Astrocyte (in vitro differentiated cells and primary cell): ENCODE results near the gene GTF2F2. TPM values are rescaled to one million over a fixed set of nuclear protein-coding genes. Genes with fewer than 3 reads are reported as not detected.

ENCODE experiments used
- DNase-seq: peaks from one replicate; pipeline ENCODE4 v3.0.0-alpha.2; 2010; ENCODE audit warnings: low read depth
- FAIRE-seq: peaks from 2 replicates; lab custom pipeline; 2011; peaks lifted over from hg19 to GRCh38; lab: Jason Lieb, UNC
- H2AFZ ChIP-seq: 2 replicates; pipeline ENCODE4 v1.6.0; 2012; ENCODE audit warnings: low read depth, low read length, inconsistent platforms
- H3K27ac ChIP-seq: 2 replicates; pipeline ENCODE4 v1.5.1; 2011; ENCODE audit warnings: low read depth, low read length, inconsistent platforms
- H3K27me3 ChIP-seq: 2 replicates; pipeline ENCODE4 v1.6.0; 2011; ENCODE audit warnings: low read length, inconsistent platforms; ENCODE audit not compliant: insufficient read depth
- H3K36me3 ChIP-seq: 2 replicates; pipeline ENCODE4 v1.5.1; 2011; ENCODE audit warnings: low read length, inconsistent platforms; ENCODE audit not compliant: insufficient read depth
- H3K4me1 ChIP-seq: 2 replicates; pipeline ENCODE4 v1.5.1; 2011; ENCODE audit warnings: low read length, inconsistent platforms; ENCODE audit not compliant: insufficient read depth
- H3K4me2 ChIP-seq: 2 replicates; pipeline ENCODE4 v1.6.0; 2012; ENCODE audit warnings: low read length, inconsistent platforms
- H3K4me3 ChIP-seq: 2 replicates; pipeline ENCODE4 v1.5.1; 2011; ENCODE audit warnings: low read depth, mild to moderate bottlenecking, low read length, inconsistent platforms; ENCODE audit not compliant: insufficient read depth
- H3K79me2 ChIP-seq: 2 replicates; pipeline ENCODE4 v1.6.0; 2012; ENCODE audit warnings: mild to moderate bottlenecking, low read length, inconsistent platforms; ENCODE audit not compliant: insufficient read depth
- H3K9ac ChIP-seq: 2 replicates; pipeline ENCODE4 v1.6.0; 2012; ENCODE audit warnings: mild to moderate bottlenecking, low read length, inconsistent platforms
- H3K9me3 ChIP-seq: 2 replicates; pipeline ENCODE4 v1.5.1; 2012; ENCODE audit warnings: low read depth, mild to moderate bottlenecking, low read length, inconsistent platforms; ENCODE audit not compliant: insufficient read depth
- H4K20me1 ChIP-seq: 2 replicates; pipeline ENCODE4 v1.6.0; 2012; ENCODE audit warnings: low read length, inconsistent platforms; ENCODE audit not compliant: insufficient read depth
- H3K27ac Mint-ChIP-seq: one replicate; pipeline ENCODE4 v1.8.0; 2021; ENCODE audit warnings: mild to moderate bottlenecking, mixed read lengths; ENCODE audit not compliant: unreplicated experiment
- H3K27me3 Mint-ChIP-seq: one replicate; pipeline ENCODE4 v1.8.0; 2021; ENCODE audit warnings: low read depth, mixed read lengths; ENCODE audit not compliant: unreplicated experiment
- H3K36me3 Mint-ChIP-seq: one replicate; pipeline ENCODE4 v1.8.0; 2021; ENCODE audit warnings: low read depth, mixed read lengths; ENCODE audit not compliant: unreplicated experiment
- H3K4me1 Mint-ChIP-seq: one replicate; pipeline ENCODE4 v1.8.0; 2021; ENCODE audit warnings: low read depth, mixed read lengths; ENCODE audit not compliant: unreplicated experiment
- H3K4me3 Mint-ChIP-seq: one replicate; pipeline ENCODE4 v1.8.0; 2021; ENCODE audit warnings: mild to moderate bottlenecking, moderate library complexity, mixed read lengths; ENCODE audit not compliant: unreplicated experiment
- H3K9me3 Mint-ChIP-seq: one replicate; pipeline ENCODE4 v1.8.0; 2021; ENCODE audit warnings: mild to moderate bottlenecking, mixed read lengths; ENCODE audit not compliant: unreplicated experiment
- CTCF ChIP-seq: IDR thresholded peaks from 2 replicates; pipeline ENCODE4 v1.5.1; 2011; ENCODE audit warnings: low read depth, mild to moderate bottlenecking, inconsistent platforms, low read length, moderate library complexity; ENCODE audit not compliant: insufficient read depth
- EZH2 ChIP-seq: IDR thresholded peaks from 2 replicates; pipeline ENCODE4 v1.6.1; 2012; ENCODE audit warnings: mild to moderate bottlenecking, low read length, inconsistent platforms; ENCODE audit not compliant: insufficient read depth
- total RNA-seq: library from RNA; stranded (reverse); gene quantifications from 2 replicates; pipeline ENCODE4 v1.2.1, GENCODE V29; 2021

Gene GTF2F2
- total RNA-seq, 1 donor from 2014 or later: 27.8 TPM

DNA sequence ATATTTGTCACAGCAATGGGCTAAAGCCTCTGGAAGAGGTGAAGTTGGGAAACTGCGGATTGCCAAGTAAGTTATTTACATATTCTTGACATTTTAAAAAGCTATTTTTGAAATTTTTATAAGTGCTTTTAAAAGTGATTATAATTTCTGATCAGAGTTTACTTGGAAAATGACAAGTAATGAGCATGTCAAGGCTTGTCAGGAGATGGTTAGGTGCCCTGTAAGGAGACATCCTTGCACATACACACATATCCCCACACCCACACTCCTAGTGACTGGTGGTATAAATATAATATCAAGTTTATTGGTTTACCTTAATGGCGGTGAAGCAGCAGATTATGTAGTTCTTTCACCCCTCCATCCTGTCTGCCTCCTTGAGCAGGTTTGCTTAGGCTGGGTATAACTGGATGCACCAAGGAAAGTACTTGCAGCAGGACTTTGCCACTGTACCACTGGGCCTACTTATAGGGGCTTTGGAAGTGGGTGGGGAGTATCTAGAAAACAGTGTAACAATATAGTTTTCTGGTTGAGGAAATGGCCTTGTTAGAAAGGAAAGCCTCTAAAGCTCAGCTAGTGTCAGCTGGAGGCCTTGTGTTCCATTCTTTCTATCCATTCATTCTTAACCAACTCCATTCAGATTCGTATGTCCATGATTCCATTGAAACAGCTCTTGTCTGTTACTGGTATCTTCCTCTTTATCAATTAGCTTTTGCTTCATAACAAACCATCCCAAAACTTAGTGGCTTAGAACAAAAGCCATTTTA, 16.6 kb downstream of the GTF2F2 start:
- H3K4me1 Mint-ChIP-seq: peaks cover 14% of the 10 kb centered on the region
- Histone ChIP-seq H3K27me3 (no peaks in the 10 kb centered on the region), H4K20me1 (peaks cover 41% of the 10 kb centered on the region), H2AFZ (no peak overlapping the region), H3K27ac (no peak overlapping the region), H3K4me3 (no peak overlapping the region), H3K4me2 (no peak overlapping the region), H3K36me3 (peaks cover 8% of the 10 kb centered on the region), H3K79me2 (peaks cover 99% of the 10 kb centered on the region), H3K9ac (no peak overlapping the region), H3K9me3 (no peaks in the 10 kb centered on the region), H3K4me1 (no peaks in the 10 kb centered on the region)
- FAIRE-seq (no peak), DNase-seq (no peak)
- H3K4me3 Mint-ChIP-seq: no peak overlapping the region
- H3K27me3 Mint-ChIP-seq: no peaks in the 10 kb centered on the region
- no peak overlapping the region for H3K27ac Mint-ChIP-seq
- H3K36me3 Mint-ChIP-seq: peaks cover 11% of the 10 kb centered on the region
- no peak for TF ChIP-seq EZH2
- no peak for TF ChIP-seq CTCF
- H3K9me3 Mint-ChIP-seq: no peaks in the 10 kb centered on the region

DNA sequence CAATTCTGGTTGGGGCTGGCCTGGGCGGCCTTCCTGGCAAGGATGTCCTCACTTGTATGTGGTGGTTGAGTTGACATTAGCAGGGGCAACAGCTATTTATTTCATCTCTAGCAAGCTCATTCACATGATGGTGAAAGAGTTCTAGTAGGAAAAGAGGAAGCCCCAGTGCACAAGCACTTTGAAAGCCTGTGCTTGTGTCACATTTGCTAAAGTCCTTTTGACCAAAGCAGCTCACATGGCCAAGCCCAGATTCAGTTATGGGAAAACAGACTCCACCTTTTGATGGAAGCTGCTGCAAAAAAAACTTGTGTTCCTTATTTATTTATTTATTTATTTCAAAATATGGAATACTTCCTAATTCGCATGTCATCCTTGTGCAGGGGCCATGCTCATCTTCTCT, 17.2 kb downstream of the GTF2F2 start:
- peaks cover 8% of the 10 kb centered on the region for H3K36me3 ChIP-seq
- no peaks in the 10 kb centered on the region for H3K27me3 ChIP-seq
- peaks cover 96% of the 10 kb centered on the region for H3K79me2 ChIP-seq
- H3K27ac Mint-ChIP-seq: no peak overlapping the region
- H3K27me3 Mint-ChIP-seq: no peaks in the 10 kb centered on the region
- peaks cover 35% of the 10 kb centered on the region for H4K20me1 ChIP-seq
- H3K4me3 Mint-ChIP-seq: no peak overlapping the region
- no peak overlapping the region for H3K4me2 ChIP-seq
- H3K9ac ChIP-seq: no peak overlapping the region
- no peak overlapping the region for H3K4me3 ChIP-seq
- DNase-seq: no peak
- H3K27ac ChIP-seq: no peak overlapping the region
- no peak for FAIRE-seq
- H3K4me1 Mint-ChIP-seq: peaks cover 14% of the 10 kb centered on the region
- no peaks in the 10 kb centered on the region for H3K9me3 ChIP-seq
- peaks cover 1% of the 10 kb centered on the region for H3K4me1 ChIP-seq
- no peak for TF ChIP-seq EZH2
- TF ChIP-seq CTCF: no peak
- H3K36me3 Mint-ChIP-seq: peaks cover 11% of the 10 kb centered on the region
- no peaks in the 10 kb centered on the region for H3K9me3 Mint-ChIP-seq
- H2AFZ ChIP-seq: no peak overlapping the region

DNA sequence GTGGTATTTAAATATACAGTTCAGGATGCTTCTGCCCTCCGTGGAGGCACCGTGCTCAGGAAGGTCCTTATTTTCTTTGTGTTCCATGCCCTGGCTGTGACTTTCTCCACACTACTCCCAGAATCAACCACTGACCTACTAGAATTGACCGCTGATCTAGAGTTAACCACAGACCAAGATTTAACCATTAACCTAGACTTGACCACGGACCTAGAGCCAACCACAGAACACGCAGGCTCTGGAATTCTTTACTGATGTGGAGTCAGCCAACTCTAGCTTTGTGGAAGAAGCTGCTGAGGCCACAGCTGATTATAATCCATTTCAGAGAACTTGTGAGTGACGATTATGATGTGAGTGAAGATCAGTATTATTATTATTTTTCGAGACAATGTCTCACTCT, 18.0 kb downstream of the GTF2F2 start:
- Histone ChIP-seq H3K27ac (no peak overlapping the region), H3K79me2 (peaks cover 96% of the 10 kb centered on the region), H3K9ac (no peak overlapping the region), H3K36me3 (peaks cover 8% of the 10 kb centered on the region), H3K4me3 (no peak overlapping the region), H3K27me3 (no peaks in the 10 kb centered on the region), H3K9me3 (no peaks in the 10 kb centered on the region), H3K4me1 (peaks cover 2% of the 10 kb centered on the region), H2AFZ (no peak overlapping the region), H3K4me2 (no peak overlapping the region), H4K20me1 (peaks cover 31% of the 10 kb centered on the region)
- H3K36me3 Mint-ChIP-seq: peaks cover 11% of the 10 kb centered on the region
- DNase-seq (peak; percentile 41), FAIRE-seq (no peak)
- TF ChIP-seq EZH2 (no peak), CTCF (no peak)
- H3K4me1 Mint-ChIP-seq: peaks cover 21% of the 10 kb centered on the region
- no peaks in the 10 kb centered on the region for H3K27me3 Mint-ChIP-seq
- H3K27ac Mint-ChIP-seq: no peak overlapping the region
- H3K9me3 Mint-ChIP-seq: no peaks in the 10 kb centered on the region
- no peak overlapping the region for H3K4me3 Mint-ChIP-seq
